Activated T-helper 1 cell treated with Interleukin-2 at 50 U/mL for 16 hours (primary cell): ENCODE data around the gene LACTBL1.
A peak's percentile ranks its signal among the peaks of the same experiment; 100 is the strongest.
"Not testable (repeated sequence)": the region's sequence is repeated elsewhere in the genome, so short reads cannot be mapped to it uniquely, and the experiment has no call there.

Experiments used
- DNase-seq: peaks from one replicate; pipeline ENCODE4 v3.0.0-alpha.2; 2020; ENCODE audit warnings: low read depth

Gene LACTBL1, protein sequence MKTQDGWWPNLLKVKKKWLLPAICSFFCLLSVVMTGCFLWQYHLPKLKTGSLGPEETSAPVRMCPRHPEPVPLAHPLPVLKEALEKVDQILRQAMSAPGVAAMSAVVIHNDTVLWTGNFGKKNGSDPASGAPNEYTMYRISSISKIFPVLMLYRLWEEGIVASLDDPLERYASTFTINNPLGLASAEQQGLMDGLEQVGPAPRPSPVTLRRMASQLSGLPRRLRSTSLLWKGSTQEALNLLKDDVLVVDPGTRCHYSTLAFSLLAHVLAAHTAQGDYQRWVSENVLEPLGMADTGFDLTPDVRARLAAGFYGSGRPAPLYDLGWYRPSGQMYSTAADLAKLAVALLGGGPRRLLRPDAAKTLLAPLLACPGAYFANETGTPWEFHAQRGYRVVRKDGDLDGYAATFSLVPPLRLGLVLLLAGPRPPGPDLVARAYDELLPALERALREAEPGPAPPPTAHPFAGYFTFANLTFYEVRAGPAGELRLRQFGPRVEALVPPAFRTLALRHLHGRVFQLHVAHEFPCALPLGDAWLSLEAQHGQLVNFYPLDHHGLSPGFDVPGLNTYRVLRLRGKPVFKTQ

DNA sequence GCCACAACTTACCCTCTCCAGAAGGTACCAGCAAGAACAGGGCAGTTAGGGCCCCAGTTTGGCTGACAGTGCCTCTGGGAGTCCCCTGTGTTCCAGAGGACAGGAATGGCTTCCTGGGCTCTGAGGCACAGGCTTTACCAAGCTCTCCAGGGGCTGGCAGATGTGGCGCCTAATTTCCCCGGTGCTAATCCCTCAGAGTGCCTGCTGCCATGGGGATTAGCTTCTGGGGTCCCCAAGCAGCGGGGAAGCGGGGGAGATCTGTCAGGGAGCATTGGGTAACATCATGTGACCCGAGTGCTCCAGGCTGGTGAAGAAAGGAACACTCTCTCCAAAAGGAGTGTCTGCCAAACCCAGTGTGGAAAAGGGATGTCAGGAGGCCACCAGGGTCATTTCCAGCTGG is at the start of gene LACTBL1:
Gene LACTBL1 (minus strand): TSS at position 107 of the 400 bp plus-strand sequence. CDS start 550 bp downstream, outside the sequence.
- DNase-seq, result no peak

DNA sequence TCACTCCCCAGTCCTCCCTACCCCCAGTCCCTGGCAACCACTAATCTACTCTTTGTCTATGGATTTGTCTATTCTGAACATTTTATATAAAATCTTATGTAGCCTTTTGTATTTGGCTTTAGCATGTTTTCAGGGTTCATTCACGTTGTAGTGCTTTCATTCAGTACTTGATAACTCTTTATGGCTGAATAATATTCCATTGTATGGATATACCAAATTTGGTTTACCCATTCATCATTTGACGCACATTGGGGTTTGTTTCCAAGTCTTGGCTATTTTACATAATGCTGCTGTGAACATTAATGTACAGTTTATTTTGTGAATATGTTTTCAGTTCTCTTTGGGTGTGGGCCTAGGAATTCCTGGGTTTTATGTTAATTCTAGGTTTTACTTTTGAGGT is 49.2 kb upstream of the LACTBL1 start:
- no peak for DNase-seq

DNA sequence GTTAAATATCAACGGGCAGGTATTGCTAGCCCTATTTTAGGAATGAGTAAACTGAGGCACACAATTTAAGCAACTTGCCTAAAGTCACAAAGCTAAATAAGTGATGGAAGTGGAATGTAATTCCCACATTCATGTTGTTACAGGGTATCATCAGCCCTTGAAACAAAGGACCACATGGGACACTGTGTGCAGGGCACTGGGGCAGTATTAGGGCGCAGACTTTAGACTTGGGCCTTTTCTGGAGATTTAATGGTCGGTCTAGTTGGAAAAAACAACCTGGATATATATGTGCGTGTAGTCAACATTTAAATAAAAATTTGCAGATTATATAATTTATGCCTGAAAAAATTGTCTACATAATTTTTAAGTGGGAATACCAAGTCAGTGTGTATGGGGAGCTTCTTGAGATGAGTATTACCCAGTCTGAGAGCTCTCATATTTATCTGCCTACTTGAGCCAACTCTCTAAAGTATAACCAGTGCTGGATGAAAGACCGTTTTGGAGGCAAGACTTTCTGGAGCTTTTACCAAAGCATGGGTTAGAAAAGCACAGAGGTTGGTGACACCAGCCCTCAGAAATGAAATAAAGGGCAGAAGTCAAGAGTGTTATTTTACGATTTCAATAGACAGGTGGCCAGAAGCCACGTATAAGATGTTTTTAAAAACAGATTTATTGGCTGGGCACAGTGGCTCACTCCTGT is 48.2 kb upstream of the LACTBL1 start:
- no peak for DNase-seq

DNA sequence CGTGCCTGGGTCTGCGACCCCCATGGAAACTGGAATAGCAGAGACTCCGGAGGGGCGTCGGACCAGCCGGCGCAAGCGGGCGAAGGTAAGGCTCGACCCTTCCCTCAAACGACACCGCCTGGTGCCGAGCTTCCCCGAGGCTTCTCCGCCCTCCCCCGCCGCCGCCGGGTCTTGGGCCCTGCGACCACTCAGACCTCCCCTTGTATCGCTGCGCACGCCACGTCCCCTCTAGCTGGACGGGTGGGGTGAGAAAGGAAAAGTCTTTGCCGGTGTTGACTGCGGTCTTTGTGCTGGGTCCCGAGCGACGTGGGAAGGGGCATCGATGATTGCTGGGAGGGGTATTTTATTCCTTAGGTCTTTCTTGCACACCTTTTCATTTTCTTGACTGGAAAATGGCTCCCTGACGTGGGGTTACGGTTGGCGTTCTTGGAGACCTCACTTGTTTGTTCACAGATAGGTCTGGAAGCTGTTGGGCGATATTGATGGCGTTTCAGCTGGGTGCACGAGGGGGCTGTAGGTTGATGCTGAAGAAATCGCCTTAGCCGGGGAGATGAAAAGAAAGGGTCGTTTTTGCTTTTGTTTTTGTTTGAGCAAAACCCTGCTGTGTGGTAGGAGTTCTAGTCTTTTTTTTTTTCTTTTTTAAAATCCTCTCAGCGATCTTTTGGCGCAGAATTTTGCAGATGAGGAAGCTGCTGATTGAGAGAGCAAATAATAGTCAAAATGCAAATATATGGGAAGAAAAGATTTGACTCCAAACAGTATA is 47.4 kb upstream of the LACTBL1 start:
- no peak for DNase-seq

DNA sequence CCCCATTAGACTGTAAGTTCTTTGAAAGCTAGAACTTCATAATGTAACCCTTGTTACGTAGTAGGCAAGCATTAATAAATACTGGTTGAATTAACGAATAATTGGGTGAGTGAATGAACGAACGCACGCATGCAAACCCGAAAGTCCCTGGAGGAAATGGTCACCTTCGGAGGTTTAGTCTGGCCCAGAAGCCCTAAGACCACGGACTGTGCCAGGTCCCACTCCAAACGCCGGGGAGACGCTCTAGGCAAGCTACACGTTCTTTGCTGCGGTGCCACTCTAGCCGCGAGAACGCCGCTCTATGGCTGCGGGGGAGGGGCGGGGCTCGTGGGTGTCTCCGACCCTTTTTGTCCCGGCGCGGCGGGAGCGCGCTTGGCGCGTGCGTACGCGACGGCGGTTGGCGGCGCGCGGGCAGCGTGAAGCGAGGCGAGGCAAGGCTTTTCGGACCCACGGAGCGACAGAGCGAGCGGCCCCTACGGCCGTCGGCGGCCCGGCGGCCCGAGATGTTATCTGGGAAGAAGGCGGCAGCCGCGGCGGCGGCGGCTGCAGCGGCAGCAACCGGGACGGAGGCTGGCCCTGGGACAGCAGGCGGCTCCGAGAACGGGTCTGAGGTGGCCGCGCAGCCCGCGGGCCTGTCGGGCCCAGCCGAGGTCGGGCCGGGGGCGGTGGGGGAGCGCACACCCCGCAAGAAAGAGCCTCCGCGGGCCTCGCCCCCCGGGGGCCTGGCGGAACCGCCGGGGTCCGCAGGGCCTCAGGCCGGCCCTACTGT is 46.6 kb upstream of the LACTBL1 start, which contains the start of gene KDM1A:
Gene KDM1A (plus strand): TSS at position 375 of the 769 bp plus-strand sequence. CDS start 129 bp downstream, at position 504.
- DNase-seq, result peak; percentile 90

DNA sequence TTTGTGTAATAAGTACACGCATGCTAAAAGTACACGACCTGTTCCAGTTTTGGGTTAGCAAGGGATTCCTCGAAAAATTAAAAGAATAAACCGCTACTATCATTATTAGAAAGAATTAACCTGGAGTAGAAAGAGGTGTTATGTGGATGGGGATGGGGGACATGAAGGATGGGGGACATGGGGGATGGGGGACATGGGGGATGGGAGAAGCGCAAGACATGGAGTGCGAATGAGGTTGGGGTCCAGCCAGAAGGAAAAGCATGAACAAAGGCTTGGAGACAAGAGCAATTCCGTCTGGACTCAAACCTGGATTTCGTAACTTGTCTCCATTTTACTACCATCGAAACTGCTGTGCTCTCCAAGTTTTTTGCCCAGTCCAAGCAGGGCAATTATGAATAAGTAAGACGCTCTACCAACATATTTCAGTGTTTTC is 46.0 kb upstream of the LACTBL1 start:
- no peak for DNase-seq

DNA sequence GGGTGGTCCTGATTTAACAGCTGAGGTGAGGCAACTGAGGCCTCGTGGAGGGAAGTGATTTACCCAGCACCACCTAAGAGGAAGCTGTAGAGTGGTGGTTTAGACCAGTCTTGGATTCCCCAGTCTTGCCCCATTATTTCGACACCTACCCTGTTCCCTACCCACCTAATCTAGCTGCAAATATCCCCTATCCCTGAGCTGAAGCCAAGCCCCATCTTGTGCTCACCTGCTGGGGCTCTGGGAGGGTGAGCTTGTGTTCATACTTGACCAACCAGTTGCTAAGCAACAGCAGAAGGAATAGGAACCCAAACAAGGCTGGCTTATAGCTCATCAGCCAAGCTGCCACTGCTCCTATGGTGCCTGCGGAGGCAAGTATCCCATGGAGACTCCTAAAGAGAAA is 41.0 kb upstream of the LACTBL1 start:
- no peak for DNase-seq

DNA sequence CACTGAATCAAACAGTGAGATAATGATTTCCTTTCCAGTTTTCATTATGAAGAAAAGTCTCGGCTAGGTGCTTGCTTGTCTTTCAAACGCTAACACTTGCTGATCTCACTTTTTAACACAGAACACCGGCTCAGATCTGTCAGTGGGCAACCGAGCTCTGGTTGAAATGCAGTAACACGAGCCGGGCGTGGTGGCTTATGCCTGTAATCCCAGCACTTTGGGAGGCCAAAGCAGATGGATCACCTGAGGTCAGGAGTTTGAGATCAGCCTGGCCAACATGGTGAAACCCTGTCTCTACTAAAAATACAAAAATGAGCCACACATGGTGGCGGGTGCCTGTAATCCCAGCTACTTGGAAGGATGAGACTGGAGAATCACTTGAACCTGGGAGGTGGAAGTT is 37.4 kb upstream of the LACTBL1 start:
- not testable (repeated sequence) for DNase-seq

DNA sequence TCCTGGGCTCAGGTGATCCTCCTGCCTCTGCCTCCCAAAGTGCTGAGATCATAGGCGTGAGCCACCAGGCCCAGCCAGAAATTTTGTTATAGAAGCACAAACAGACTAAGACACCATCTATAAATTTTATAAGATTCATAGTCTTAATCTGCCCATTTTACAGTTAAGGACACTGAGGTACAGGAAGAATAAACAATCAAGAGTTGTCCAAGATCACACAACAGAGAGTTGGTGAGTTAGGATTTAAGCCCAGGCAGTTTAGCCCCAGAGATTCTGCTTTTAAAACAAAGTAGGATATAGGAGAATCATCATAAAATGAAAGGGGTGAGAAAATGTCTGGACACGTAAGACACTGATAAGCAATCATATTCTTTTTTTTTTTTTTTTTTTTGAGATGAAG is 36.2 kb upstream of the LACTBL1 start:
- no peak for DNase-seq

DNA sequence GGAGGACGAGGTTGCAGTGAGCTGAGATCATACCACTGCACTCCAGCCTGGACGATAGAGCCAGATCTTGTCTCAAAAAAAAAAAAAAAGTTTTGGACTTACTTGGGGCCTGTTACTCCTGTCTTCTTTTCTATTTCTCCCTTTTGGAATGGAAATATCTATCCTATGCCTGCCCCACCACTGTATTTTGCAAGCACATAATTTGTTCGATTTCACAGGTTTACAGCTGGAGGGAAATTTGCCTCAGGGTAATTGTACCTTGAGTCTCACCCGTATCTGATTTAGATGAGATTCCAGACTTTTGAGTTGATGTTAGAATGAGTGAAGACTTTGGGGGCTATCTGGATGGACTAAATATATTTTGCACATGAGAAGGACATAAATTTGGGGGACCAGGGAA is 34.4 kb upstream of the LACTBL1 start:
- DNase-seq, result no peak

DNA sequence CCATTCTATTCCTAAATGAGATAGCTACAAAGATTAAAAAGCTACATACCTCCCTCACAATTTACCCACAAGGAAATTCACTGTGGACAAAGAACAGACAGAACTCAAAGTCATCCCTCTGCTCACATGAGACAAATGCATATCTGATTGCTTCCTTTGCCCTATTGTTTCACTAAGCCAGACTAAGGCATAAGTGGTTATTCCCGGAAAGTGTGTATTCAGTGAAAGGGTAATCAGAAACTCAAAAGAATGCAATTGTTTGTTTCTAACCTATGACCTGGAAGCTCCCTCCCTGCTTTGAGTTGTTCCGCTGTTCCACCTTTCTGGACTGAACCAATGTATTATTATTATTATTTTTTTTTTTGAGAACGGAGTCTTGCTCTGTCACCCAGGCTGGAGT is 32.1 kb upstream of the LACTBL1 start:
- not testable (repeated sequence) for DNase-seq

DNA sequence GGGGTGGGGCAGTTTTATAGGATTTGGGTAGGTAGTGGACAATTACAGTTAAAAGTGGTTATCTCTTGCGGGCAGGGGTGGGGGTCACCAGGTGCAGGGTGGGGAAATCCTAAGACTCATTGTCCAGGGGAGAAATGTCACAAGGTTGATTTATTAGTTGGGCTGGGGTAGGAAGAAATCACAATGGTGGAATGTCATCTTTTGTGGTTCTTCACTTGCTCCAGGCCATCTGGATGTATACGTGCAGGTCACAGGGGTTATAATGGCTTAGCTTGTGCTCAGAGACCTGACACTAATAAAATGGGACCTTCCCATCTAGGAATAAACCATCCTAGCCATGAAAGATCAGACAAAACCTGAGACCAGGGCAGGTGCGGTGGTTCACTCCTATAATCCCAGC is 31.4 kb upstream of the LACTBL1 start:
- no peak for DNase-seq

DNA sequence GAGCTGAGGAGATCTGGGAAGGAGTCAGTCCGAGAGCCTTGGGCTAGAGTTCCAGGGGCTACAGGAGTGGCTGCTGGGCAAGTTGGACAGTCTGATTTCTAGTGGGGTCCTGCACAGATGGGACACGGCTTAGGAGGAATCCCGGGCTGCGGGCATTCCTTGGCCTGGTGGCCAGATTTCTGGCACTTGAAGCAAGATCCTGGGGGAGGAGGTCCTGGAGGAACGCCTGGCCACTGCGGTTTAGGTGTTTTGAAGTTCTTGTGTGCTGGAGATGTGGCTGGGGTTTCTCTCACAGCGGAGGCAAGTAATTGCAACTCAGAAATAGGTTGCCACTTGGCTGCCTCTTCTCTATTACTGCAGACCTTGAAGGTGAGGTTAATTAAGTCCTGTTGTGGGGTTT is 29.6 kb upstream of the LACTBL1 start:
- not testable (repeated sequence) for DNase-seq

DNA sequence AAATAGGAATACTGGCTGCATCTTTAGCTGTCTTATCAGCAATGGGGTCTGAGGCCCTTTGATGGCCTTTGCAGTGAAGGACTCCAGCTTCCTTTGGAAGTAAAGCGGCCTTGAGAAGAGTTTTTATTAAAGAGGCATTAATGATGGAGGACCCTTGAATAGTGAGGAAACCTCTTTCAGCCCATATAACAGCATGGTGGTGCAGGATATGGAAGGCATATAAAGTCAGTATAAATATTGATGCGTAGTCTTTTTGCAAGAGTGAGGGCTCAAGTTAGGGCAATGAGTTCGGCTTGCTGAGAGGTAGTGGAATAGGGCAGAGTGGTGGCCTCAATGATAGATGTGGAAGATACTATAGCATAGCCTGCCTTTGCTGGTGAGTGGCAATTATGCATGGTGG is 27.5 kb upstream of the LACTBL1 start:
- DNase-seq, result not testable (repeated sequence)

DNA sequence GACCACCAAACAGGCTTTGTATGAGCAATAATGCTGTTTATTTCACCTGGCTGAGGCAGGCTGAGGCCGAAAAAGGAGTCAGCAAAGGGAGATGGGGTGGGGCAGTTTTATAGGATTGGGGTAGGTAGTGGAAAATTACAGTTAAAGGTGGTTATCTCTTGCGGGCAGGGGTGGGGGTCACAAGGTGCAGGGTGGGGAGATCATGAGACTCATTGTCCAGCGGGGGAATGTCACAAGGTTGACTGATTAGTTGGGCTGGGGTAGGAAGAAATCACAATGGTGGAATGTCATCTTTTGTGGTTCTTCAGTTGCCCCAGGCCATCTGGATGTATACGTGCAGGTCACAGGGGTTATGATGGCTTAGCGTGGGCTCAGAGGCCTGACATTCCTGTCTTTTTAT is 24.9 kb upstream of the LACTBL1 start:
- not testable (repeated sequence) for DNase-seq

DNA sequence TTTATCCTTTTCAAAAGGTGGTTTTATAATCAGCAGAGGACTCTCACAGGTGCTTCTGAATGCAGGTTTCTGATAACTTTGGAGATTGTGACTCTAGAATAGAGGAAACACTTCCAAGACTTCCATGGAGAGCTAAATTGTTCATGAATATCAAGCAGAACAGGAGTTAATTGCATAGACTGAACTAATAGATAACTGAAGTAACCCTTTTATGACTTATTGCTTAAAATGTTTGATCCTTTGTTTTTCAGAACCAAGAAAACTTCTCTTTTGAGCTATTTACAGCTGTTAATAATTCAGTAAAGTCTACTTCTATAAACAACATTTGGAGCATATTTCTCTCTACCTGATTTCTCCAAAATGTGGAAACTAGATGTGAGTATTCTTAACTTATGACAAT is 23.1 kb upstream of the LACTBL1 start:
- no peak for DNase-seq

DNA sequence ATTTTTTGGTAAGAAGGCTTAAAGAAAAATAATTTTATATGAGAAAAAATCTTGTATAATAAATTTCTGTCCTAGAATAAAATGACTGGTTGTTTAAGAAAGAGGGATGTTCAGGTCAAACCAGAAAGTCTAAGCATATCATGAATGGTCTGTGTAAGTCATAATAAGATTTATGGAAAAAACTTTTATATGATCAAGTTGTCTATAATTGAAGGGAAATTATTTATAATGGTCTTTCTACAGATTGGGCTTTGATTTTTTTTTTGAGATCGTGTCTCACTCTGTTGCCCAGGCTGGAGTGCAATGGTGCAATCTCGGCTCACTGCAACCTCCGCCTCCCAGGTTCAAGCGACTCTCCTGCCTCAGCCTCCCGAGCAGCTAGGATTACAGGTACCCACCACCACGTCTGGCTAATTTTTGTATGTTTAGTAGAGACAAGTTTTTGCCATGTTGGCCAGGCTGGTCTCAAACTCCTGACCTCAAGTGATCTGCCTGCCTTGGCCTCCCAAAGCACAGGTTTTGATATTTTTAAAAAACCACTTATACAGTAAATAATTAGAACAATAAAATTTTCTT is 20.6 kb upstream of the LACTBL1 start:
- not testable (repeated sequence) for DNase-seq

DNA sequence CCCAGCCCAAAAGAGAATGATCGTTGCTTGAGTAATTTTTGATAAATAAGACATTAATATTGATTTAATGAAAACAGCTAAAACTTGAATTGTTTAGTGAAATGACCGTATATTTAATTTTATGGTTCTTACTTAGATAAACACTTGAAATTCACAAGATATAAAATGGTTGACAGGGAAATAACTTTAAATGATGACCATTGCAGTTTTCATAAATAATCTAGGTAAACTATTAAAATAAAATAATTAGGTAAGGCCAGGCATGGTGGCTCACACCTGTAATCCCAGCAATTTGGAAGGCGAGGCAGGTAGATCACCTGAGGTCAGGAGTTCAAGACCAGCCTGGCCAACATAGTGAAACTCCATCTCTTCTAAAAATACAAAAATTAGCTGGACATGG is 19.7 kb upstream of the LACTBL1 start:
- not testable (repeated sequence) for DNase-seq

DNA sequence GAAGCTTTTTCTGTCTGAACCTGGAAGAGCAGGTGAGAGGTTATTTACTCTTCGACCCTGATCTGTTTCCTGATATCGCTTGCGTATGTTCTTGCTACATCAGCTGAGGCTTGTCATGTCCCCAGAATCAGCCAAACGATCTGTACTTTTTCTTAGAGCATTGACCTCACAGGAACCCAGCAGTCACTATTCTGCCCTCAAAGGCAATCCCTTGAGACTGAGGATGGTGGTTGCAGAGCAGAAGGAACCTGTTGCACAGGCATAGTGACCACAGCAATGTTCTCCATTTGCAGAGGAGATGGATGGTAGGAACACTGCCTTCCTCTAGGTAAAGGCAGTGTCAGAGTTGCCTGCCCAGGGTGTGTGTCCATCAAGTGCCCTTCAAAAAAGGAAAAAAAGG is 11.3 kb upstream of the LACTBL1 start:
- DNase-seq, result no peak

DNA sequence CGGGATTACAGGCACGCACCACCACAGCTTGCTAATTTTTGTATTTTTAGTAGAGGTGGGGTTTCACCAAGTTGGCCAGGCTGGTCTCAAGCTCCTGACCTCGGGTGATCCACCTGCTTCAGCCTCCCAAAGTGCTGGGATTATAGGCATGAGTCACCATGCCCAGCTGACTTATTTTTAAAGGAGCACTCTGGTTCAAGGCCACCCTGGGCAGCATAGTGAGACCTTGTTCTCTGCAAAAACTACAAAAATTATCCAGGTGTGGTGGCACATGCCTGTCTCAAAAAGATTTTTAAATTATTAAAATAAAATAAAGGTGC is 7.8 kb upstream of the LACTBL1 start:
- not testable (repeated sequence) for DNase-seq

DNA sequence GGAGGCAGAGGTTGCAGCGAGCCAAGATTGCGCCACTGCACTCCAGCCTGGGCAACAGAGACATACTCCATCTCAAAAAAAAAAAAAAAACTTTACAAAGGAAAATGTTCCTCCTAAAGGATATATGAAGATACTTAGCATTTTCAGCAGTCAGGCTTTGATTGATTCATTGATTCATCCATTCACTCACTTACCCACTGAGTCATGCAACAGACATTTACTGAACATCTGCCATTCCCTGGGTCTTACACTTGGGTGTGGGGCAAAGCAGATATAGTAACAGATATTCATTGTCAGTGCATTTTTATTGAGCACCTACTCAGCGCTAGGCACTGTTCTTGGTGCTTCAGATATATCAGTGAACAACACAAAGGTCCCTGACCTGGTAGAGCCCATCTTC is 5.6 kb upstream of the LACTBL1 start:
- no peak for DNase-seq
